ENCODE data around the gene TDRD15. TPM values are rescaled to one million over a fixed set of nuclear protein-coding genes. Genes with fewer than 3 reads are reported as not detected.

The TDRD15 gene
- total and polyA plus RNA-seq, 4 donors, result not detected

- no peaks in the 10 kb centered on the region for H3K27me3 ChIP-seq (ENCODE audit: control insufficient read depth in 3 of 3, insufficient read depth in 3 of 3, low read length in 2 of 3)
- no peak overlapping the region for H3K4me3 ChIP-seq
- ATAC-seq (ENCODE audit: insufficient read depth, low FRiP score) (no peak), DNase-seq (peak in 2 of 3 donors; percentile 6 to 50)
- no peak overlapping the region for H3K9ac ChIP-seq (ENCODE audit: insufficient read depth in 1 of 2, low read length in 2 of 2)
- no peaks in the 10 kb centered on the region for H3K36me3 ChIP-seq (ENCODE audit: control insufficient read depth in 4 of 4, insufficient read depth in 4 of 4, low read length in 4 of 4)
- no peaks in the 10 kb centered on the region for H3K9me3 ChIP-seq (ENCODE audit: control insufficient read depth in 4 of 4, insufficient read depth in 3 of 4, low read length in 3 of 4)
- TF ChIP-seq CTCF (IDR thresholded peaks at IDR 0.05; ENCODE audit: control extremely low read depth, extremely low read depth), result no peak
- H3K4me1 ChIP-seq (ENCODE audit: control insufficient read depth in 5 of 5, insufficient read depth in 5 of 5, low read length in 5 of 5), result no peaks in the 10 kb centered on the region
- WGBS, 2 donors, result 33 to 36% methylated on average over 3 of the region's 3 CpGs
- no peak overlapping the region for H3K27ac ChIP-seq (ENCODE audit: low read depth in 1 of 2, low read length in 1 of 2)
These were observed 31.8 kb downstream of the TDRD15 start for GRCh38 chr2:21155365-21156136.

GRCh38 chr2:21161122-21161521 is 37.4 kb downstream of the TDRD15 start:
- H3K4me1 ChIP-seq (ENCODE audit: control insufficient read depth in 5 of 5, insufficient read depth in 5 of 5, low read length in 5 of 5), result no peaks in the 10 kb centered on the region
- H3K9me3 ChIP-seq (ENCODE audit: control insufficient read depth in 4 of 4, insufficient read depth in 3 of 4, low read length in 3 of 4), result peaks cover 0 to 9% (median 0%) of the 10 kb centered on the region in 4 donors
- H3K9ac ChIP-seq (ENCODE audit: insufficient read depth in 1 of 2, low read length in 2 of 2), result no peak overlapping the region
- no peak overlapping the region for H3K27ac ChIP-seq (ENCODE audit: low read depth in 1 of 2, low read length in 1 of 2)
- ATAC-seq (ENCODE audit: insufficient read depth, low FRiP score) (no peak), DNase-seq (no peak)
- H3K4me3 ChIP-seq, result no peak overlapping the region
- H3K36me3 ChIP-seq (ENCODE audit: control insufficient read depth in 4 of 4, insufficient read depth in 4 of 4, low read length in 4 of 4), result no peaks in the 10 kb centered on the region
- TF ChIP-seq CTCF (IDR thresholded peaks at IDR 0.05; ENCODE audit: control extremely low read depth, extremely low read depth), result no peak
- no peaks in the 10 kb centered on the region for H3K27me3 ChIP-seq (ENCODE audit: control insufficient read depth in 3 of 3, insufficient read depth in 3 of 3, low read length in 2 of 3)
- 95 to 96% methylated on average over 6 of the region's 6 CpGs for WGBS, 2 donors

GRCh38 chr2:21161832-21162614 is 38.3 kb downstream of the TDRD15 start:
- WGBS, 2 donors, result 91 to 93% methylated on average over 7 of the region's 7 CpGs
- no peak for DNase-seq
- no peak for ATAC-seq (ENCODE audit: insufficient read depth, low FRiP score)
- Histone ChIP-seq H3K27me3 (ENCODE audit: control insufficient read depth in 3 of 3, insufficient read depth in 3 of 3, low read length in 2 of 3) (no peaks in the 10 kb centered on the region), H3K9me3 (ENCODE audit: control insufficient read depth in 4 of 4, insufficient read depth in 3 of 4, low read length in 3 of 4) (peaks cover 0 to 9% (median 0%) of the 10 kb centered on the region in 4 donors), H3K36me3 (ENCODE audit: control insufficient read depth in 4 of 4, insufficient read depth in 4 of 4, low read length in 4 of 4) (no peaks in the 10 kb centered on the region), H3K27ac (ENCODE audit: low read depth in 1 of 2, low read length in 1 of 2) (no peak overlapping the region), H3K9ac (ENCODE audit: insufficient read depth in 1 of 2, low read length in 2 of 2) (no peak overlapping the region), H3K4me1 (ENCODE audit: control insufficient read depth in 5 of 5, insufficient read depth in 5 of 5, low read length in 5 of 5) (no peaks in the 10 kb centered on the region), H3K4me3 (no peak overlapping the region)
- TF ChIP-seq CTCF (IDR thresholded peaks at IDR 0.05; ENCODE audit: control extremely low read depth, extremely low read depth), result no peak
